IMR-90 (cell line): Measurements from ENCODE around the gene NXN. TPM values are rescaled to one million over a fixed set of nuclear protein-coding genes. Genes with fewer than 3 reads are reported as not detected.

ENCODE experiments used
- ATAC-seq: fragments of 200-7000 bp; cut with Tn5 transposase; 2 replicates; pipeline ENCODE4 v1.9.1; 2020; ENCODE audit warnings: low read depth, mild to moderate bottlenecking, moderate library complexity
- BruUV-seq: library from RNA; stranded (reverse); fragments of 400-500 nt; replicated peaks from 2 replicates; lab custom pipeline; 2021; lab: Mats Ljungman, UMichigan
- CTCF ChIA-PET: fragments of 300-600 bp; formaldehyde crosslinking; extraction: SDS; loops from one replicate; lab custom pipeline; 2021; ENCODE audit warnings: antibody characterized with exemption; lab: Yijun Ruan, JAX
- POLR2A ChIA-PET: fragments of 300-600 bp; sonication (Branson Sonifier 250); formaldehyde crosslinking; loops from one replicate; lab custom pipeline; 2022; ENCODE audit warnings: antibody characterized with exemption; ENCODE audit not compliant: unreplicated experiment; lab: Charles Lee
- DNase-seq: peaks from one replicate; pipeline ENCODE4 v3.0.0; 2013
- H2AFZ ChIP-seq: replicated peaks from 2 replicates; pipeline ENCODE3; 2013; ENCODE audit warnings: low read length, mild to moderate bottlenecking; ENCODE audit not compliant: poor library complexity
- H2AK5ac ChIP-seq: 2 replicates; pipeline ENCODE4 v1.6.1; 2013; ENCODE audit warnings: low read depth, low read length, inconsistent platforms
- H2AK9ac ChIP-seq: replicated peaks from 2 replicates; pipeline ENCODE3; 2013; ENCODE audit warnings: mild to moderate bottlenecking, low read depth, low read length, moderate library complexity; ENCODE audit not compliant: poor library complexity
- H2BK120ac ChIP-seq: 2 replicates; pipeline ENCODE4 v1.6.1; 2013; ENCODE audit warnings: low read depth, low read length, inconsistent platforms
- H2BK15ac ChIP-seq: 3 replicates; pipeline ENCODE4 v1.6.1; 2013; ENCODE audit warnings: low read depth, low read length, inconsistent platforms
- H2BK20ac ChIP-seq: 2 replicates; pipeline ENCODE4 v1.6.1; 2013; ENCODE audit warnings: low read depth, mild to moderate bottlenecking, inconsistent platforms, low read length, moderate library complexity
- H2BK5ac ChIP-seq: 2 replicates; pipeline ENCODE4 v1.6.1; 2013; ENCODE audit warnings: mild to moderate bottlenecking, low read depth, low read length, inconsistent platforms; ENCODE audit not compliant: poor library complexity, severe bottlenecking
- H3K14ac ChIP-seq: replicated peaks from 2 replicates; pipeline ENCODE4 v1.6.1; 2013; ENCODE audit warnings: low read depth, low read length, inconsistent platforms
- H3K18ac ChIP-seq: 2 replicates; pipeline ENCODE4 v1.6.1; 2013; ENCODE audit warnings: low read depth, low read length, control low read depth
- H3K23ac ChIP-seq: 2 replicates; pipeline ENCODE4 v1.6.1; 2013; ENCODE audit warnings: low read depth, low read length, inconsistent platforms
- H3K27ac ChIP-seq: 2 replicates; pipeline ENCODE4 v1.5.1; 2013; ENCODE audit warnings: mild to moderate bottlenecking, control low read depth, low read length; ENCODE audit not compliant: insufficient read depth
- H3K27me3 ChIP-seq: 2 replicates; pipeline ENCODE4 v1.6.1; 2013; ENCODE audit warnings: low read length; ENCODE audit not compliant: control insufficient read depth, insufficient read depth
- H3K36me3 ChIP-seq: 2 replicates; pipeline ENCODE4 v1.6.1; 2013; ENCODE audit warnings: low read length, mixed read lengths; ENCODE audit not compliant: control insufficient read depth, insufficient read depth
- H3K4ac ChIP-seq: 2 replicates; pipeline ENCODE4 v1.6.1; 2013; ENCODE audit warnings: low read depth, low read length, inconsistent platforms
- H3K4me1 ChIP-seq: 2 replicates; pipeline ENCODE4 v1.6.1; 2013; ENCODE audit warnings: low read length, mixed read lengths; ENCODE audit not compliant: control insufficient read depth, insufficient read depth
- H3K4me2 ChIP-seq: 2 replicates; pipeline ENCODE4 v1.6.1; 2013; ENCODE audit warnings: low read depth, mild to moderate bottlenecking, control low read depth, low read length, moderate library complexity
- H3K4me3 ChIP-seq: 2 replicates; pipeline ENCODE4 v1.5.1; 2013; ENCODE audit warnings: low read depth, mild to moderate bottlenecking, control low read depth, low read length, moderate library complexity; ENCODE audit not compliant: insufficient read depth
- H3K56ac ChIP-seq: 2 replicates; pipeline ENCODE4 v1.6.1; 2013; ENCODE audit warnings: low read length, inconsistent platforms; ENCODE audit not compliant: insufficient read depth; ENCODE audit errors: extremely low read depth
- H3K79me1 ChIP-seq, 2 experiments: 2 replicates each; pipeline ENCODE4 v1.6.1; 2013; ENCODE audit warnings: low read length in 2 of 2, inconsistent platforms in 1 of 2, low read depth in 1 of 2
- H3K9ac ChIP-seq: 2 replicates; pipeline ENCODE4 v1.6.1; 2013; ENCODE audit warnings: low read depth, low read length, control low read depth
- H3K9me1 ChIP-seq: 2 replicates; pipeline ENCODE4 v1.6.1; 2013; ENCODE audit warnings: low read length, inconsistent platforms; ENCODE audit not compliant: insufficient read depth
- H3K9me3 ChIP-seq: 2 replicates; pipeline ENCODE4 v1.6.1; 2013; ENCODE audit warnings: low read length; ENCODE audit not compliant: control insufficient read depth, insufficient read depth
- H4K20me1 ChIP-seq: 2 replicates; pipeline ENCODE4 v1.6.1; 2013; ENCODE audit warnings: low read length, inconsistent platforms; ENCODE audit not compliant: insufficient read depth
- H4K5ac ChIP-seq: 2 replicates; pipeline ENCODE4 v1.6.1; 2013; ENCODE audit warnings: mild to moderate bottlenecking, low read depth, low read length, control low read depth
- H4K8ac ChIP-seq, 2 experiments: 2 replicates each; pipeline ENCODE4 v1.6.1; 2013; ENCODE audit warnings: low read depth in 2 of 2, low read length in 2 of 2, control low read depth in 1 of 2, inconsistent platforms in 1 of 2
- H4K91ac ChIP-seq: 2 replicates; pipeline ENCODE4 v1.6.1; 2013; ENCODE audit warnings: low read depth, low read length, inconsistent platforms; ENCODE audit not compliant: insufficient read depth
- BHLHE40 ChIP-seq: fragments of 150-350 bp; IDR thresholded peaks from 2 replicates; pipeline ENCODE4 v1.6.1; 2016; ENCODE audit warnings: mild to moderate bottlenecking, low read depth, low read length
- CEBPB ChIP-seq: IDR thresholded peaks from 2 replicates; pipeline ENCODE4 v1.6.1; 2012; ENCODE audit warnings: low read depth, low read length, improper control_type of control experiment
- CHD1 ChIP-seq: IDR thresholded peaks from 2 replicates; pipeline ENCODE4 v1.6.1; 2012; ENCODE audit warnings: low read depth, low read length, improper control_type of control experiment
- FOS ChIP-seq: fragments of 150-350 bp; IDR thresholded peaks from 2 replicates; pipeline ENCODE4 v1.6.1; 2016; ENCODE audit warnings: low read depth, low read length
- MAFK ChIP-seq: IDR thresholded peaks from 2 replicates; pipeline ENCODE4 v1.6.1; 2012; ENCODE audit warnings: low read depth, low read length, improper control_type of control experiment
- MAZ ChIP-seq: IDR thresholded peaks from 2 replicates; pipeline ENCODE4 v1.6.1; 2012; ENCODE audit warnings: low read depth, mild to moderate bottlenecking, low read length, improper control_type of control experiment, moderate library complexity, borderline replicate concordance
- MXI1 ChIP-seq: IDR thresholded peaks from 2 replicates; pipeline ENCODE4 v1.6.1; 2012; ENCODE audit warnings: low read depth, mild to moderate bottlenecking, low read length, moderate library complexity, borderline replicate concordance
- NFE2L2 ChIP-seq: fragments of 150-350 bp; IDR thresholded peaks from 2 replicates; pipeline ENCODE4 v1.6.1; 2016; ENCODE audit warnings: low read depth, mild to moderate bottlenecking, low read length
- POLR2A ChIP-seq: IDR thresholded peaks from 2 replicates; pipeline ENCODE4 v1.6.1; 2012; ENCODE audit warnings: mild to moderate bottlenecking, low read depth, low read length
- RAD21 ChIP-seq: IDR thresholded peaks from 2 replicates; pipeline ENCODE4 v1.6.1; 2012; ENCODE audit warnings: low read length, improper control_type of control experiment
- RCOR1 ChIP-seq: IDR thresholded peaks from 2 replicates; pipeline ENCODE4 v1.6.1; 2012; ENCODE audit warnings: mild to moderate bottlenecking, low read length, improper control_type of control experiment; ENCODE audit not compliant: insufficient replicate concordance
- RFX5 ChIP-seq: IDR thresholded peaks from 2 replicates; pipeline ENCODE4 v1.8.0; 2012; ENCODE audit warnings: low read depth, mild to moderate bottlenecking, low read length, moderate library complexity
- SMC3 ChIP-seq: fragments of 150-350 bp; IDR thresholded peaks from 2 replicates; pipeline ENCODE4 v1.6.1; 2016; ENCODE audit warnings: low read depth, mild to moderate bottlenecking, antibody characterized with exemption, low read length, moderate library complexity
- WGBS, 2 experiments: methylation state at CpG; one replicate each; pipeline versions ENCODE4 v1.1.5 to v1.1.7; 2013; ENCODE audit warnings: missing lambda C conversion rate in 2 of 2; ENCODE audit not compliant: insufficient read length in 1 of 2; ENCODE audit errors: extremely low coverage in 2 of 2; 5-methylcytosine and 5-hydroxymethylcytosine counted together
- dilution Hi-C: fragments of 300-500 bp; cut with HindIII; formaldehyde crosslinking; loops from one replicate; pipeline ENCODE4 v1.14.3; 2018; ENCODE audit warnings: low sequenced_read_pairs; ENCODE audit not compliant: unreplicated experiment
- in situ Hi-C: fragments of 300-500 bp; cut with MboI; formaldehyde crosslinking; loops from 3 replicates; pipeline ENCODE4 v1.14.3; 2019; ENCODE audit warnings: low sequenced_read_pairs, inconsistent platforms, mixed read lengths
- intact Hi-C: fragments of 100-400 bp; cut with micrococcal nuclease; formaldehyde crosslinking; loops from 2 replicates; pipeline ENCODE4 v1.10.0; 2022
- polyA plus RNA-seq, 3 experiments: library from polyadenylated mRNA; depleted of rRNA; stranded (reverse); fragments of >200 nt; gene quantifications; 2 replicates each; pipeline ENCODE4 v1.2.3, GENCODE V29; 2012; ENCODE audit warnings: low replicate concordance in 1 of 3
- total RNA-seq: library from RNA; depleted of rRNA; stranded (reverse); fragments of >200 nt; gene quantifications from 2 replicates; pipeline ENCODE4 v1.2.3, GENCODE V29; 2012
- TF ChIP-seq, protein P1 (sequence below): conservative IDR thresholded peaks from 2 replicates; pipeline ENCODE4 v1.5.1; 2012; ENCODE audit warnings: mild to moderate bottlenecking, low read depth, low read length, improper control_type of control experiment
- TF ChIP-seq, protein P2 (sequence below): fragments of 150-350 bp; IDR thresholded peaks from 2 replicates; pipeline ENCODE4 v1.6.1; 2016; ENCODE audit warnings: low read depth, mild to moderate bottlenecking, low read length, moderate library complexity, borderline replicate concordance
- TF ChIP-seq, protein P3 (sequence below): fragments of 150-350 bp; IDR thresholded peaks from 2 replicates; pipeline ENCODE4 v1.6.1; 2017; ENCODE audit warnings: mild to moderate bottlenecking, antibody characterized with exemption, low read length, low read depth

The NXN gene
- total and polyA plus RNA-seq, 2 of the 4 experiments (the other 2 are of a cell fraction): 52.5 to 116 TPM

DNA sequence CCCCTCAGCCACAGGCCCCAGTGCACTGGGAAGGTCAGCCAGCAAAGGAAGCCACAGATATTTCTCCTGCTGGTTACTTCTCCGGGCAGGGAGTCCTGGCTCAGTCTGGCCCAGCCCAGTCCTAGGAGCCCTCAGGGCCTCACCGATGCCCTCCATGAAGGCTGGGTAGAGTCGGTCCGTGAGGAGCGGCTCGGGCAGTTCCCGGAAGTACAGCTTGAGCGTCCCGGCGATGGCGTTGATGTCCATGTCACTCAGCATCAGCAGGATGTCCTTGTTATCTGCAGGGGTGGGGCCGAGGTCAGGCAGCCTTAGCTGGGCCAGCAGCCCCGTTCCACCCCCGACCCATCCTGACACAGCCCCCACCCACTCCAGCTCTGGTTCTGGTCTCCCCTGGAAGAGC lies 31.0 kb upstream of the NXN start:
- ChIA-PET CTCF (no interaction called here), POLR2A (no interaction called here)
- WGBS, 2 experiments: 88% methylated on average over 6 of the region's 14 CpGs; no CpG with 5 or more reads in 1 of the 2 experiments
- Histone ChIP-seq H3K56ac (no peak overlapping the region), H4K5ac (no peak overlapping the region), H3K27me3 (no peaks in the 10 kb centered on the region), H3K36me3 (peaks cover 51% of the 10 kb centered on the region), H4K8ac (no peak overlapping the region), H4K91ac (no peak overlapping the region), H4K20me1 (peaks cover 6% of the 10 kb centered on the region; the same call in 1 of the 2 replicates), H3K4ac (no peak overlapping the region), H3K79me1 (no peaks in the 10 kb centered on the region; a peak in 1 of 4 replicates), H2BK120ac (no peak overlapping the region), H2AFZ (no peak overlapping the region), H3K27ac (no peak overlapping the region), H3K18ac (no peak overlapping the region), H3K9ac (no peak overlapping the region), H3K9me1 (no peaks in the 10 kb centered on the region), H2BK20ac (no peak overlapping the region), H3K4me2 (no peak overlapping the region), H2AK5ac (no peak overlapping the region), H3K9me3 (no peaks in the 10 kb centered on the region), H3K23ac (no peak overlapping the region), H2AK9ac (no peak overlapping the region), H3K14ac (no peak overlapping the region), H2BK15ac (no peak overlapping the region), H3K4me1 (peaks cover 2% of the 10 kb centered on the region; the same call in 1 of the 2 replicates), H3K4me3 (no peak overlapping the region), H2BK5ac (no peak overlapping the region)
- no peak for DNase-seq
- dilution Hi-C loops (no loop called here), intact Hi-C loops (no loop called here), in situ Hi-C loops (no loop called here)
- TF ChIP-seq, protein P1, sequence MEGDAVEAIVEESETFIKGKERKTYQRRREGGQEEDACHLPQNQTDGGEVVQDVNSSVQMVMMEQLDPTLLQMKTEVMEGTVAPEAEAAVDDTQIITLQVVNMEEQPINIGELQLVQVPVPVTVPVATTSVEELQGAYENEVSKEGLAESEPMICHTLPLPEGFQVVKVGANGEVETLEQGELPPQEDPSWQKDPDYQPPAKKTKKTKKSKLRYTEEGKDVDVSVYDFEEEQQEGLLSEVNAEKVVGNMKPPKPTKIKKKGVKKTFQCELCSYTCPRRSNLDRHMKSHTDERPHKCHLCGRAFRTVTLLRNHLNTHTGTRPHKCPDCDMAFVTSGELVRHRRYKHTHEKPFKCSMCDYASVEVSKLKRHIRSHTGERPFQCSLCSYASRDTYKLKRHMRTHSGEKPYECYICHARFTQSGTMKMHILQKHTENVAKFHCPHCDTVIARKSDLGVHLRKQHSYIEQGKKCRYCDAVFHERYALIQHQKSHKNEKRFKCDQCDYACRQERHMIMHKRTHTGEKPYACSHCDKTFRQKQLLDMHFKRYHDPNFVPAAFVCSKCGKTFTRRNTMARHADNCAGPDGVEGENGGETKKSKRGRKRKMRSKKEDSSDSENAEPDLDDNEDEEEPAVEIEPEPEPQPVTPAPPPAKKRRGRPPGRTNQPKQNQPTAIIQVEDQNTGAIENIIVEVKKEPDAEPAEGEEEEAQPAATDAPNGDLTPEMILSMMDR: no peak
- TF ChIP-seq SMC3: no peak
- no peak for TF ChIP-seq RCOR1
- no peak for TF ChIP-seq CEBPB
- TF ChIP-seq MAFK: no peak
- TF ChIP-seq MXI1: no peak
- no peak for TF ChIP-seq MAZ
- no peak for TF ChIP-seq FOS
- no peak for TF ChIP-seq POLR2A
- TF ChIP-seq, protein P2, sequence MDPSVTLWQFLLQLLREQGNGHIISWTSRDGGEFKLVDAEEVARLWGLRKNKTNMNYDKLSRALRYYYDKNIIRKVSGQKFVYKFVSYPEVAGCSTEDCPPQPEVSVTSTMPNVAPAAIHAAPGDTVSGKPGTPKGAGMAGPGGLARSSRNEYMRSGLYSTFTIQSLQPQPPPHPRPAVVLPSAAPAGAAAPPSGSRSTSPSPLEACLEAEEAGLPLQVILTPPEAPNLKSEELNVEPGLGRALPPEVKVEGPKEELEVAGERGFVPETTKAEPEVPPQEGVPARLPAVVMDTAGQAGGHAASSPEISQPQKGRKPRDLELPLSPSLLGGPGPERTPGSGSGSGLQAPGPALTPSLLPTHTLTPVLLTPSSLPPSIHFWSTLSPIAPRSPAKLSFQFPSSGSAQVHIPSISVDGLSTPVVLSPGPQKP: no peak
- no peak for TF ChIP-seq RAD21
- no peak for TF ChIP-seq BHLHE40
- no peak for TF ChIP-seq NFE2L2
- no peak for TF ChIP-seq RFX5
- TF ChIP-seq, protein P3, sequence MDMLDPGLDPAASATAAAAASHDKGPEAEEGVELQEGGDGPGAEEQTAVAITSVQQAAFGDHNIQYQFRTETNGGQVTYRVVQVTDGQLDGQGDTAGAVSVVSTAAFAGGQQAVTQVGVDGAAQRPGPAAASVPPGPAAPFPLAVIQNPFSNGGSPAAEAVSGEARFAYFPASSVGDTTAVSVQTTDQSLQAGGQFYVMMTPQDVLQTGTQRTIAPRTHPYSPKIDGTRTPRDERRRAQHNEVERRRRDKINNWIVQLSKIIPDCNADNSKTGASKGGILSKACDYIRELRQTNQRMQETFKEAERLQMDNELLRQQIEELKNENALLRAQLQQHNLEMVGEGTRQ: no peak
- TF ChIP-seq CHD1: no peak
- BruUV-seq: no TSS peak
- no peak for ATAC-seq
